HepG2 (cell line): ENCODE measurements around the gene ZNHIT6. TPM values are rescaled to one million over a fixed set of nuclear protein-coding genes. Genes with fewer than 3 reads are reported as not detected.
"Not testable (repeated sequence)": the region's sequence is repeated elsewhere in the genome, so short reads cannot be mapped to it uniquely, and the experiment has no call there.

Source experiments
- ATAC-seq: fragments of 200-7000 bp; cut with Tn5 transposase; 3 replicates; pipeline ENCODE4 v1.9.1; 2020; ENCODE audit warnings: mild to moderate bottlenecking, moderate library complexity
- BruUV-seq: library from RNA; stranded (reverse); fragments of 400-500 nt; replicated peaks from 2 replicates; lab custom pipeline; 2021; lab: Mats Ljungman, UMichigan
- CTCF ChIA-PET: fragments of 300-600 bp; formaldehyde crosslinking; extraction: SDS; loops from one replicate; lab custom pipeline; 2021; ENCODE audit warnings: low total read pairs, inconsistent platforms, low intra/inter-chr PET ratio; lab: Yijun Ruan, JAX
- POLR2A ChIA-PET: fragments of 350-600 bp; sonication (Branson Sonifier 250); formaldehyde crosslinking; loops from one replicate; lab custom pipeline; 2020; ENCODE audit warnings: antibody characterized with exemption, inconsistent platforms; lab: Yijun Ruan, JAX
- DNase-seq: peaks from one replicate; pipeline ENCODE4 v3.0.0-alpha.2; 2015; ENCODE audit warnings: low spot score
- FAIRE-seq: peaks from 3 replicates; lab custom pipeline; 2011; peaks lifted over from hg19 to GRCh38; lab: Jason Lieb, UNC
- H2AFZ ChIP-seq: one replicate; pipeline ENCODE4 v1.6.1; 2011; ENCODE audit warnings: low read length, inconsistent platforms
- H3K27ac ChIP-seq: fragments of 300-600 bp; 3 replicates; pipeline ENCODE4 v1.8.0; 2011; ENCODE audit warnings: mixed run types, mild to moderate bottlenecking, mixed read lengths, low read length, inconsistent platforms; ENCODE audit not compliant: insufficient read depth; ENCODE audit errors: extremely low read length
- H3K27me3 ChIP-seq, 2 experiments: fragments of 200-600 bp in 1 of 2; 2 replicates in 1 of 2; 3 replicates in 1 of 2; pipeline versions ENCODE4 v1.6.0 to v1.8.0; 2011; ENCODE audit warnings: low read length in 2 of 2, mild to moderate bottlenecking in 2 of 2, moderate library complexity in 2 of 2, inconsistent platforms in 1 of 2; ENCODE audit not compliant: insufficient read depth in 2 of 2, control insufficient read depth in 1 of 2
- H3K36me3 ChIP-seq, 2 experiments: fragments of 200-600 bp in 1 of 2; replicated peaks in 1 of 2; 2 replicates in 1 of 2; 3 replicates in 1 of 2; pipeline versions ENCODE4 v1.5.1 to v1.8.0; 2011; ENCODE audit warnings: low read length in 2 of 2, inconsistent platforms in 1 of 2; ENCODE audit not compliant: insufficient read depth in 2 of 2, control insufficient read depth in 1 of 2
- H3K4me1 ChIP-seq: 2 replicates; pipeline ENCODE4 v1.5.1; 2012; ENCODE audit warnings: low read length, inconsistent platforms; ENCODE audit not compliant: insufficient read depth
- H3K4me2 ChIP-seq: 2 replicates; pipeline ENCODE4 v1.6.0; 2011; ENCODE audit warnings: low read depth, low read length, inconsistent platforms
- H3K4me3 ChIP-seq, 3 experiments: fragments of 200-600 bp in 1 of 3; sonication (generic), shearing (Covaris generic) in 1 of 3; replicated peaks in 1 of 3; 2 replicates each; pipeline ENCODE4 v1.5.1; 2011 to 2016; ENCODE audit warnings: low read length in 3 of 3, inconsistent platforms in 2 of 3, low read depth in 2 of 3, mild to moderate bottlenecking in 2 of 3, control low read depth in 1 of 3, mixed read lengths in 1 of 3; ENCODE audit not compliant: insufficient read depth in 1 of 3
- H3K79me2 ChIP-seq: one replicate; pipeline ENCODE4 v1.6.1; 2011; ENCODE audit warnings: low read length, inconsistent platforms; ENCODE audit not compliant: insufficient read depth
- H3K9ac ChIP-seq: 2 replicates; pipeline ENCODE4 v1.6.0; 2011; ENCODE audit warnings: mild to moderate bottlenecking, low read depth, low read length, inconsistent platforms; ENCODE audit not compliant: insufficient read depth
- H3K9me3 ChIP-seq: 2 replicates; pipeline ENCODE4 v1.5.1; 2012; ENCODE audit warnings: mild to moderate bottlenecking, low read length
- H4K20me1 ChIP-seq: 2 replicates; pipeline ENCODE4 v1.6.0; 2011; ENCODE audit warnings: inconsistent platforms, mild to moderate bottlenecking, low read length, moderate library complexity; ENCODE audit not compliant: insufficient read depth
- HDAC2 ChIP-seq: sonication (generic); formaldehyde crosslinking; IDR thresholded peaks from 2 replicates; pipeline ENCODE4 v1.4.0; 2020; ENCODE audit warnings: missing genetic modification reagents
- ZBTB34 ChIP-seq: sonication (generic); formaldehyde crosslinking; IDR thresholded peaks from 2 replicates; pipeline ENCODE4 v1.8.0; 2022; ENCODE audit warnings: mild to moderate bottlenecking, missing genetic modification reagents
- ZNF335 ChIP-seq: sonication (generic); formaldehyde crosslinking; IDR thresholded peaks from 2 replicates; pipeline ENCODE4 v1.4.0; 2020; ENCODE audit warnings: missing genetic modification reagents
- ZNF446 ChIP-seq: sonication (generic); formaldehyde crosslinking; IDR thresholded peaks from 2 replicates; pipeline ENCODE4 v1.5.0; 2020; ENCODE audit warnings: mild to moderate bottlenecking, missing genetic modification reagents
- ZNF777 ChIP-seq: sonication (generic); formaldehyde crosslinking; IDR thresholded peaks from 2 replicates; pipeline ENCODE4 v1.4.0; 2020; ENCODE audit warnings: missing genetic modification reagents
- WGBS: methylation state at CpG from one replicate; pipeline ENCODE4 v1.1.6; 2017; ENCODE audit warnings: low lambda C conversion rate; 5-methylcytosine and 5-hydroxymethylcytosine counted together
- in situ Hi-C: cut with HindIII; loops from 2 replicates; pipeline ENCODE4 v1.10.0; 2017; ENCODE audit warnings: low pct_unique_long_range_greater_than_20kb; ENCODE audit not compliant: extremely low pct_ligation_motif_present
- intact Hi-C: fragments of 100-400 bp; cut with micrococcal nuclease; formaldehyde crosslinking; loops from one replicate; pipeline ENCODE4 v1.10.0; 2022; ENCODE audit not compliant: unreplicated experiment
- polyA plus RNA-seq, 8 experiments: library from polyadenylated mRNA; depleted of rRNA in 3 of 8; stranded (reverse) in 7 of 8; unstranded in 1 of 8; fragments of >200 nt; fragmentation: Illumina TruSeq in 4 of 8; extraction: Trizol in 4 of 8; gene quantifications; 2 replicates each; pipeline versions ENCODE4 v1.2.1 to v1.2.3, GENCODE V29; 2011 to 2016; ENCODE audit warnings: low read depth in 4 of 8, missing spikeins in 1 of 8, mixed read lengths in 1 of 8; ENCODE audit not compliant: insufficient read depth in 1 of 8
- total RNA-seq, 5 experiments: library from RNA; depleted of rRNA; stranded (reverse); fragments of >200 nt; fragmentation: Illumina TruSeq; extraction: Trizol; gene quantifications; 2 replicates each; pipeline ENCODE4 v1.2.3, GENCODE V29; 2016; ENCODE audit warnings: low read depth in 1 of 5
- TF ChIP-seq, protein P1 (sequence below): sonication (generic); formaldehyde crosslinking; IDR thresholded peaks from 2 replicates; pipeline ENCODE4 v1.8.0; 2022; ENCODE audit warnings: low read depth, missing genetic modification reagents
- TF ChIP-seq, protein P2 (sequence below): sonication (generic); formaldehyde crosslinking; IDR thresholded peaks from 2 replicates; pipeline ENCODE4 v1.4.0; 2020; ENCODE audit warnings: low read depth, mild to moderate bottlenecking, missing genetic modification reagents

Gene ZNHIT6
- total and polyA plus RNA-seq, 2 of the 13 experiments (the other 11 are each of a cell fraction or from before 2014, with no cell fraction given), result 6.0 to 15.2 TPM

DNA sequence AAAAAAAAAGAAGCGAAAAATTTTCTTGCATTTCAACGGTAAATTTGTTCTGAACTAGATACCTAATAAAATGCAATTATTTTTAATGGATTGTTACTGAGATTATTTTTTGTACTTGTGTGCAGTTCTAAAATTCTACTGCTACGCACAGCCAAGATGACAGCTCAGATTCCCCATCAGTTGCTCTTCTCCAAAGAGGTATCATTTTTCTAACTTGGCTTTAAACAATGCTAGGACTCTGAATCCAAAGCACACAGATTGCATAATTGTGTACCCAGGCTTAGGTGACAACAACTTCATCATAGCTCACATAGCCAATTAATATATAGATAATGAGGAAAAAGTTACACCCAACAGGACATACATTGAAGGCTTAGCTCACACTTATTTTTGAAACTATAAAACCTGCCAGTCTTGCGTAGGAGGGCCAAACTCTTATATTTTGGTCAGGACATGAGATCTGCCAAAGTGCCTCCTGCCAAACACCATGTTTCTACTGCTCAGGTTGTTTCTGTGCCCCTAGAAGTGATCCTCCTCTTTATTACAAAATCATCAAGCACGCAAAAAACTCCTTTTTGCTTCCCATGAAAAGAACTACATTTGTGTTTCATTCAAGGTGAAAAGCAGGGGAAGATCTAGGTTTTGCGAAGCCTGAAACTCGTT is 10.6 kb upstream of the ZNHIT6 start:
- CTCF ChIA-PET, result no interaction called here
- peaks cover 8% of the 10 kb centered on the region; the same call in 1 of the 2 replicates for H3K9me3 ChIP-seq

GRCh38 chr1:85714418-85715114 is 6.3 kb upstream of the ZNHIT6 start:
- in situ Hi-C loops, FAIRE-seq, ATAC-seq: not testable (repeated sequence)

More for the DNA sequence above, 10.6 kb upstream of the ZNHIT6 start:
- Histone ChIP-seq H3K4me3 (no peak overlapping the region), H3K27ac (no peak overlapping the region), H4K20me1 (no peaks in the 10 kb centered on the region), H3K36me3 (no peaks in the 10 kb centered on the region), H3K4me1 (no peaks in the 10 kb centered on the region), H2AFZ (no peak overlapping the region), H3K79me2 (no peaks in the 10 kb centered on the region), H3K9ac (no peak overlapping the region), H3K4me2 (no peak overlapping the region), H3K27me3 (no peaks in the 10 kb centered on the region)
- intact Hi-C loops, result no loop called here
- ATAC-seq, result no peak
- in situ Hi-C loops, result no loop called here
- TF ChIP-seq, protein P1, sequence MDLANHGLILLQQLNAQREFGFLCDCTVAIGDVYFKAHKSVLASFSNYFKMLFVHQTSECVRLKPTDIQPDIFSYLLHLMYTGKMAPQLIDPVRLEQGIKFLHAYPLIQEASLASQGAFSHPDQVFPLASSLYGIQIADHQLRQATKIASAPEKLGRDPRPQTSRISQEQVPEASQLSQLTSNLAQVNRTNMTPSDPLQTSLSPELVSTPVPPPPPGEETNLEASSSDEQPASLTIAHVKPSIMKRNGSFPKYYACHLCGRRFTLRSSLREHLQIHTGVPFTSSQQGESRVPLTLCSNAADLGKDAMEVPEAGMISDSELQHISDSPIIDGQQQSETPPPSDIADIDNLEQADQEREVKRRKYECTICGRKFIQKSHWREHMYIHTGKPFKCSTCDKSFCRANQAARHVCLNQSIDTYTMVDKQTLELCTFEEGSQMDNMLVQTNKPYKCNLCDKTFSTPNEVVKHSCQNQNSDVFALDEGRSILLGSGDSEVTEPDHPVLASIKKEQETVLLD (CRISPR knock-in tag), result no peak
- TF ChIP-seq ZNF777 (CRISPR knock-in tag) (no peak), ZNF335 (CRISPR knock-in tag) (no peak), ZNF446 (CRISPR knock-in tag) (no peak), HDAC2 (no peak), ZBTB34 (no peak)
- TF ChIP-seq, protein P2, sequence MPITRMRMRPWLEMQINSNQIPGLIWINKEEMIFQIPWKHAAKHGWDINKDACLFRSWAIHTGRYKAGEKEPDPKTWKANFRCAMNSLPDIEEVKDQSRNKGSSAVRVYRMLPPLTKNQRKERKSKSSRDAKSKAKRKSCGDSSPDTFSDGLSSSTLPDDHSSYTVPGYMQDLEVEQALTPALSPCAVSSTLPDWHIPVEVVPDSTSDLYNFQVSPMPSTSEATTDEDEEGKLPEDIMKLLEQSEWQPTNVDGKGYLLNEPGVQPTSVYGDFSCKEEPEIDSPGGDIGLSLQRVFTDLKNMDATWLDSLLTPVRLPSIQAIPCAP, result no peak
- DNase-seq, result no peak
- POLR2A ChIA-PET, result interaction anchor here (1.0 kb wide), 1 partner anchor 11 kb away, joined by 3 read pairs; the partner anchor contains the start of gene ZNHIT6
- no TSS peak for BruUV-seq
- WGBS, result 30% methylated on average over 7 of the region's 7 CpGs
- no peak for FAIRE-seq

More at GRCh38 chr1:85714418-85715114, 6.3 kb upstream of the ZNHIT6 start:
- H3K4me3 ChIP-seq, BruUV-seq, H3K36me3 ChIP-seq, H2AFZ ChIP-seq, POLR2A ChIA-PET, H3K4me2 ChIP-seq, H3K27ac ChIP-seq, H3K79me2 ChIP-seq, H4K20me1 ChIP-seq, DNase-seq, H3K9ac ChIP-seq, H3K27me3 ChIP-seq, CTCF ChIA-PET, H3K4me1 ChIP-seq, intact Hi-C loops: not testable (repeated sequence)
- WGBS, result 44% methylated on average over 14 of the region's 14 CpGs
- H3K9me3 ChIP-seq, result peaks cover 12% of the 10 kb centered on the region; the same call in 1 of the 2 replicates
